ENCODE data around the gene NR1H4.
"Not testable (repeated sequence)": the region's sequence is repeated elsewhere in the genome, so short reads cannot be mapped to it uniquely, and the experiment has no call there.

NR1H4 gene

DNA sequence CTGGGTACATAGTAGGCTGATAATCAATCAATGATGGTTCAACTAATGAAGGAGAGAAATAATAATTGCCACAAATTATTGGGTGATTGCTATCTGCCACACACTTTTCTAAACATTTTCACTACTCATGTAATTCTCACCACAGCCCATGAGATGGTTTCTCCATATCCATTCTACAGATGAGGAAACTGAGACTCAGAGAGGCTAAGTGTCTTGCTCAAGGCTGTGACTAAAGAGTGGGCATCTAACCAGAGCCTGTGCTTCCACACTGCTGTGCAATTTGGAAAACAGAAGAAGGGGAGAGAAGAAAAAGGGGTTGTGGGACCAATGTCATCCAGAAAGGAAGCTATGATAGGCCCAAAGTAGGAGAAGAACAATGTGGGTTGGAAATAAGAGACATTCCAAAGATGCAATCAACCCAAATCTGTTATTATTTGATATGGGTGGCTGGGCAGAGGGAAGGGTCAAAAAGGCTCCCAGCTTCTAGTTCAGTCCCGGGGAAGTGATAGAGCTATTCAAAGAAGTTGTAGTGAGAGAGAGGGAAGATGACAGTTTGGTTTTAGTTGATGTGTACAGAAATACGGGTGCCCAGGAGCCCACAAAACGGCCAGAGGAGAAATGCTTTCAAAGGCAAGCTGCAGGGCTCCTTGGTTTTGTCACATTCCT, 483 bp upstream of the NR1H4 start:
- DNase-seq: no peak

DNA sequence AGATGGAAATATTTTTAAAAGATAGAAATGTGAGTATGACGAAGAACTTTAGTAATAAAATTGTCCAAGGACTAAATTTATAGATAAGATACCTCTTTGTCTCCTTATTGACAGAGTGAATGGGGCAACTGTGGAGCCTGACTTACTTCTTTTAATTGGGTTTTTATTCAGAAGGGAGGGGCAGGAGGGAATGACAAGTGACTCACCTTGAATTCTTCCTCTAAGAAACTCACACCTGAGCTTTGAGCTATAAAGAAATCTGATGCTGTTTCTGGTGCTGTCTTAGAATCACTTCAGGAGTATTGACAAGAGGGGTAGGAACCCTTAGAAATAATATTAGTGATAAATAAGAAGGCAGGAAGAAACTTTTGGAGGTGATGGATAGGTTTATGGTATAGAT, 951 bp downstream of the NR1H4 start:
- DNase-seq: no peak

DNA sequence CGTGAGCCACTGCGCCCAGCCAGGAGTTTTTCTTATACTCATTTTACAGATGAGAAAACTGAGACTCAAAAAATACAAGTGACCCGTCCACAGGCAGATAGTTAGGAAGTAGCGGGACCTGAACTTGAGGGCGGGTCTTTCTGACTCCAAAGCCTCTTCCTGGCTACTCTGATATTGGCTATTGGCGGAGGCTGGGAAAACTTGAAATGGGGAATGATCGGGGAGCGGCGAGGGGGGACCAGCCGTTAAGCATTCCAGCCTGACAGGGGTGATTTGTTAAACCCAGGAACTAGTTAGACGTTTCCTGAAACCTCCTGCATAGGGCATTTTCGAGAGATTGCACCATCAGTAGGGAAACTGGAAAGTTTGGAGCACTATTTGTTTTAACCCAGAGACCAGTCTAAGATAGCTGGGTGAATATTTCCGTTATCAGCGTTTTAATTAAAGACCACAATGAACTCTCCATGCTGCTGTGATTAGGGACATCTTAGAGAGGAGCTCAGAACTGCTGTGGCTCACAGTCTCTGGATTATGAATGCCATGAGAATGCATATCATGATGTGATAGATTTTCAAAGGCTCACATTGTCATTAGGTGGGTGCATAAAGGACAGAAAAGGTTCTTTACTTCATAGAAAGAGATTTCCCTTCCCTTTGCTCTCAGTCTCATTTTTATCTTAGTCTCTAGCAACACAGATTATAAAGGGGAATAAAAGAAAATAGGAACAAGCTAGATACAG, 2.5 kb downstream of the NR1H4 start:
- DNase-seq: no peak

DNA sequence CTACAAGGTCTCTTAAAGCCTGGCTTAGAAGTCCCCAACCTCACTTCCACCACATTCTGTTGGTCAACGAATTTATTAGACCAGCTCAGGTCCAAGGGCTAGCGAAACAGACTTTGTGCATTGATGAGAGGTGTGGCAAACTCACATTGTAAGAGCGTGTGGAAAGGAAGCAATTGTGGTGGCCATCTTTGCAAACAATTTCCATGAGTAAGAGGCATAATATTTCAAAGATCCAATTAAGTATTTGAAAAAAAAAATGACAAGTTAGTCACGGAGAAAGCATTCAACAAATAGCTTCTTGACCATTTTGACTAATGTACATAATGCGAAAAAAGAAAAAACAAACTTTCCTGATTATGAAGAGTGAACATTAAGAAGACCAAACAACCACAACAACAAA, 7.4 kb downstream of the NR1H4 start:
- DNase-seq: no peak

DNA sequence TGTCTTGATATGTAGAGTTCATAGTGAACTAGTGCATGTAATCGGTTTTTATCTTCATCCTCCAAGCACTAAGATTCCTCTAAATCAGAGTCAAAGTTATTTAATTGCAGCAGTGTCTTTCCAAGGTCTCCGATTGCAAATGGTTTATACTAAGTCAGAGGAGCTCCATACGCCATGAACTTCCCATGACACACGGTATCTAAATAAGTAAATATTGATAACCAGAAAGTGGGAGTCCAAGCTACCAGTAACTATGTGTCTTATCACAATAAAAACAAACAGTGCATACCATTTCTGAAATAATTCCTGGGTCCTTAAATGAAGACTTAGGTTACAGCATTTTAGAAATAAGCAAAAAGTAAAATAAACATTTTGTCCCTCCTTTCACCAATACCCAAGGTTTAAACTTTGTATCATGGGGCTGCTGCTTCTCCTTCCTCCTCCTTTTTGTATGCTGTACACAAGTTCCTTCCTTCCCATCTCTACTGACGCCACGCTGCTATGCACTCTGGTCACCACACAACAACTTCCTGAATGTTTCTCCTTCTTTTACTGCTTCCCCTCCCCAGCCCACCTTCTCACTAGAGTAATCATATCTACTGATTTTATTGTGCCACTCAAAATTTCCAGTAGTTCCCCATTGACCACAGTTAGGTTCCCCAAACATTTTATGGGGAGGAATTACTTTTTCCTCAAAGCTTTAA, 10.7 kb downstream of the NR1H4 start:
- DNase-seq: no peak

DNA sequence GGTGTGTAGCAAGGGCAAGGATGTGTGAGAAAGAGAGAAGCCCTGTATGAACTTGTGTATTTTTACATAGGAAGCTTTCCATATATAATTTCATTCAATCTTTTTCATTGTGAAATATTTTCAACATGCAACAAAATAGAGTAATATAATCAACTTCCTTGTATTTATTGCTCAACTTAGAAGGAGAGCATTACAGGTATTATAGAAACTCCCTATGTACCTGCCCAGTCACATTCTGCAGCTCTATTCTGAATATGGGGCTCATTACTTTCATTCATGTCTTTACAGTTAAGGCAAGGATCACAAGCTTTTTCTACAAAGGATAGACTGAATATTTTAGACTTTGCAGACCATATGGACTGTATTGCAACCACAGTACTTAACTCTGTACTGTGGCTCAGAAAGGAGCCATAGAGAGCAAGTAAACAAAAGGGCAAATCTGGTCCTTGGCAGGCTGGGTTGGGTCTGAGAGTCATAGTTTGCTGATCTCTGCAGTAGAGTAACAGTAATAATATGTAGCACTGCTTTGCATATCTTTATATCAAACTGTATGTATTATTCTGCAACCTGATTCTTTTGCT, 11.3 kb downstream of the NR1H4 start:
- no peak for DNase-seq

DNA sequence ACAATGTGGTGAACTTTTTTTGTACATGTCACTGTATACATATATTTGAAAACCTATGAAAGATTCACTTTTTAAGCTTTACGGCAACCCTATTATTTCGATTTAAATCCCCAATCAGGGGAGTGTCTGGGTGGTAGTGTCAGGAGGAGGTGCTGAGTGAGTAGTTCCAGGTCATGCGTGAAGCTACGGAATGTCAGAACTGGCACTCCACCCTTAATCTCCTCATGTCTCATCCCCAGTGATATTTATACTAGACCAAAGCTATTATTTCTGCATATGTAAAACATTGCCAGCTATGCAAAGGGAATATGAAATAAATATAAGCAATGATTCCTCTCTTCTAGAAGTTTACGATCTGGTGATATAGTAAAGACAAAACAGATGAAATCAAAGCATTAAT, 12.3 kb downstream of the NR1H4 start:
- no peak for DNase-seq

DNA sequence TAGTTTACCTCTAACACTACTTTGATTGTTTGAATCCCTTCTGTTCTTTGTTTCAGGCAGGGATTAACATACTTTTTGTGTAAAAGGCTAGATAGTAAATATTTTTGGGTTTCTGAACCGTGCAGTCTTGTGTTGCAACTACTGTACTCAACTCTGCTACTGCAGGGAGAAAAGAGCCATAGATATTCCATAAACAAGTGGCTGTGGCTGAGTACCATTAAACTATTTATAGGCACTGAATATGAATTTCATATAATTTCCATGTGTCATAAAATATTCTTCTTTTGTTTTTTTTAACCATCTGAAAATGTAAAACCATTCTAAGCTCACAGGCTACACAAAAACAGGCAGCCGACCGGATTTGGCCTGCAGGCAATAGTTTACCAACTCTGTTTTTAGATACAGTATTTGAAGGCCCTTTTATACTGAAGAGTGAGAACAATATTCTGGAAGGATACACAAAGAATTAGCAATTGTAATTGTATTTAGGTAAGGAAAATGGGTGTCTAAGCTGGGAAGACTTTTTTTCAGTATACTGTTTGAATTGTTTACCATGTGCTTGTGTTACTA, 15.7 kb downstream of the NR1H4 start:
- no peak for DNase-seq

DNA sequence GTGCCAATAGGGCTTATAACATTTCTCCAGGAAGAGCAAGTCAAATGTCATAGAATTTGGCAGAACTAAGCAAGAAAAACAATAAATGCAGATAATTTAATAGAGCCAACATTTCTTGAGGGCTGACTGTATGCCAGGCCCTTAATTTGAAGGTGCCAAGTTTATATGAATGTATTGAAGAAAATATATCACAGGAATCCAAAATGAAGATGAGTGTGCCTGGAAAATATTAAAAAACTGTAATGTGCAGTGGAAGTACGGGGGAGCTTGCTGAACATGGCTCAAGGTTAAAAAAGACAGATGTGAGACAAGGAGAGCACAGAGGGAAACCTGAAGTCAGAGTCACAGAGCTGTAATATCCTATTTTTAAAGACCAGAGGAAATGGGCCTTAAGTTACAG, 16.4 kb downstream of the NR1H4 start:
- DNase-seq: no peak

DNA sequence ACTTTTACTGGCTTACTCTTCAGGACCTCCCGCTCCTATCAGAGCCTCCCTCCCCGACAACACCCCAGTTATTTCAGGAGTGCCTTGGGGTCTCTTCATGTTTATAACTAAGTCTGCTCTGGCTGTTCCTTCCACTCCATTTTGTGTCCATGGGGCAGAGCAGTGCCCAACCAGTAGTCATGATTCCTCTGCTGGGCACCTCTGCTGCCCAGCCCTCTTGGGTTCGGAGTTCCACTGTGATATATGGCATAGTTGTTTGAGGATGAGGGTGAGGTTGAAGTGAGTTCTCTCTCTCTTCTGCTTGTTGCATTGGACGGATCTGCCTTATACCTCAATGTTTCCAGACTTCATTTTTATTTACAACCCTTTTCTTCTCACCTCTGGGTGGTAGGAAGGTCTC, 17.4 kb downstream of the NR1H4 start:
- no peak for DNase-seq

DNA sequence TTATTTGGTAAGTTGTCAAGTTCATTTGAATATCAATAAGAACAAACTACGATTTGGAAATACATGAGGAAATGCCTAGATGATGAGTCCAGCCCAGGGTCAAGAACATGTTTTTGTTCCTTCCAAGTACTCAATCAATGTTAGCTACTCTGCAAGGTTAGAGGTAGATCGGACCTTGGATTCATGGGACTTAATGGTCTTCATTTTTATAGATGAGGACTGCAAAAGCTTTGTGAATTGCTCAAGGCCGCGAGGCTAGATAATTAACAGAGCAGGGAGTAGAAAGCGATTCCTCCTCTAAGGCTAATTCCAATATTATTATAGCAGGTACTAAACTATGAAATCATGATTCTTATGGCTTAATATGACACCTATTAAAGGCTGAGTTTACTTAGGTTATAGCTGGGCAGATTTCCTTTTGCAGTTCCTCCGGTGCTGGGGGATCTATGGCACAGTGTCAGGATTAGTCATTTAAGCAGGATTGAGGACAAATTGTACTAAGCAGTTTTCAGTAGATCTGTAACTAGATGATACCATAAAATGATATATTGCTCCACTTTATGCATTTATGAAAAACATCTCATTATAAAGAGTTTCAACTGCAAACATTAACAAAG, 19.8 kb downstream of the NR1H4 start:
- DNase-seq: no peak

DNA sequence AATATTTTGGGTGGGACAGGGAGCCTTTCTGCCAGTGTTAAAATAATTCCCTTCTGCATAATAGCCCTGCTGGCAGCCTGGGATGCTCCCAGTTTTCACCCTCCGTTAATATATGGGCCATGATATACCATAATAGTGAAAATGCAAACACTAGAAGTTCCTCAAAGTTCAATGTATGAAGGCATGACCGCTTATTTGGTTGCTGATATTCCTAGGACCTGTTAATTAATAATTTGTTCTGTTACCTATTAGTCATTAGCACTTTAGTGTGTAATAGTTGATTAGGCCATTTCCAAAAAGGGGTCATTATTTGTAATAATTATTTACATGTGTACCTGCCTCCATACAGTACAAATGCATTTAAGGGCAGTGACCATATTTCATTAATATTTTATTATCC, 20.4 kb downstream of the NR1H4 start:
- no peak for DNase-seq

DNA sequence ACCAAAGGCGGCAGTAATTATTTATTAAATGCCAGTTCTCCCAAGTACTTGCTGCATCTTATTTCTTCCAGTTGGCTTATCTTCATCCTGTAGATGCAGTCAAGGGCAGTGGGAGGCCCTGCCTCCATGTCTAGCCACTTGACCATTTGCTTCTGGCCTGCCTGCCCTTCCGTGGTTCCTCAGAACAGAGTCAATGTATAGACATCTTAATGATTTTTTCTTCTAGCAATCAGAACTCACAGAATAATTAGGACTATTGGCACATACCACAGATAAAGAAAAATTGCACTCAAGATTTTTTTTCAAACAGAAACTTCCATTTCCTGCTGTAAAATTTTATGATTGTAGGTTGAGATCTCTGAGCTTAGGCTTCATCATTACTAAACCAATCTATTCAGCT, 20.9 kb downstream of the NR1H4 start:
- DNase-seq: no peak

DNA sequence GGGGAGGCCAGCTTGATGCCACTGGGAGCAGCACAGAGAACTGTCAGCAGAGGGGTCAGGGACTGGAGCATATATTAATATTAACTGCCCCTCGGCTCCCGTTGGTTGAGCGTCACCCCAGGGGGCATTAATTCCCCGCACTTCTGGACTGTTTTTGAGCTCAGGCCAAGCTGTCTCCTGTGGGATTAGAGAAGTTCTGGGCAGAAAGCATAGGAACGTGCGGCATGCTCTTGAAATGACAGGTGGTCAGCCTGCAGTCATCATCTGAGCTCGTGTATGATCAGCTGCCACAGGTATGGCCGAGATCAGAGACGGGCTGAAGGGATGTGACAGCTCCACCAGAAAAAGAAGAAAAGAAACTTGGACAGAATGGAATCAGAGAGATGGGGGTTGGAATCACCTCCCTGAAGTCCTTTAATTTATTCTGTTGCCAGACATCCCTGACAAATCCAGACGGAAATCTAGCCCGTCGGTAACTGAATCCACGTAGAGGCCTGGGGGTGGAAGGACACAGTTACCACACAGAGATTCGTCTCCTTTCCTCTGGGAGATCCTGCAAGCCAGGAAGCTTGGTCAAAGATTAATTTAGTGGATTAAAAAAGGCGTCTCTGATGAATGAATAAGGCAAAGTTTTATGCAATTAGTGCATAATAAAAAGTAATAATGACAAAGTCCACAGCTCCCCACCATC, 23.6 kb downstream of the NR1H4 start:
- no peak for DNase-seq

DNA sequence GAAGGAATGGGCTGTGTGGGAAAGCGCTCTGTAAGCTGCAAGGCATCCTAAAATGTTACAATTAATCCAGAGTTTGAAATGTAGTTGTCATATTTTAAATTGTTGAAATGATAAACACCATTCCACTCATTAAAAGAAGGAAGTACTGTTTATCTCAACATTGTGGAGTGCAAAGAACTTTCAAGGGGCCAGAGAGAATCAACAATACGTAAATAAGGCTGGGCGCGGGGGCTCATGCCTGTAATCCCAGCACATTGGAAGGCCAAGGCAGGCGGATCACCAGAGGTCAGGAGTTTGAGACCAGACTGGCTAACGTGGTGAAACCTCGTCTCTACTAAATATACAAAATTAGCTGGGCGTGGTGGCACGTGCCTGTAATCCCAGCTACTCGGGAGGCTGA, 24.5 kb downstream of the NR1H4 start:
- no peak for DNase-seq

DNA sequence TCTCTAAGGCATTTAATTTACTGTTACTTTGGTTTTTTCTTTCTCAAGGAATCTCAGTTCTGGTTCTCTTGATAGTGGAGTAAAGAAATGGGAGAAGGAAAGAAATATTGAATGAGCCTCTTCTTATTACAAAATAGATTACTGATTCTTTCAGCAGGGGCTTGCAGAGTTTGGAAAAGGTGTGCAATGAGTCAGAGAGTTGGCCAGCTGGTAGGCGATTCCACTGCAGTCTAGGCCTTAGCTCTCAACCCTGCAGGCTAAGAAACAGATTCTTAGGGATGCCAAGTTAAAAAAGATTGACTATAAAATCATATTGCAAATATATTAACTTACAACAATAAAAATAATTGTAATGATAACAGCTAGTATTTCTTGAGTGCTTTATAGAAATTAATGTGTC, 25.8 kb downstream of the NR1H4 start:
- DNase-seq: no peak

DNA sequence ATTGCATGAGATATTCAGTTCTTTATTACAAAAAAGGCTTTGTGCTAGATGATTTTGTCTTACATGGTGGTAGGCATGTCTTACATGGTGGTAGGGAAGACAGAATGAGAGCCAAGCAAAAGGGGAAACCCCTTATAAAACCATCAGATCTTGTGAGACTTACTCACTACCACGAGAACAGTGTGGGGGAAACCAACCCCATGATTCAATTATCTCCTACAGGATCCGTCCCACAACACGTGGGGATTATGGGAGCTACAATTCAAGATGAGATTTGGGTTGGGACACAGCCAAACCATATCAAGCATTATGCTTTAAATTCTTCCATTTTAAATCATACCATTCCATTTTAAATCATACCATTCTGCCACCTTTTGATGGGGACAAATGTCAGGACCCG, 29.1 kb downstream of the NR1H4 start:
- DNase-seq: not testable (repeated sequence)

DNA sequence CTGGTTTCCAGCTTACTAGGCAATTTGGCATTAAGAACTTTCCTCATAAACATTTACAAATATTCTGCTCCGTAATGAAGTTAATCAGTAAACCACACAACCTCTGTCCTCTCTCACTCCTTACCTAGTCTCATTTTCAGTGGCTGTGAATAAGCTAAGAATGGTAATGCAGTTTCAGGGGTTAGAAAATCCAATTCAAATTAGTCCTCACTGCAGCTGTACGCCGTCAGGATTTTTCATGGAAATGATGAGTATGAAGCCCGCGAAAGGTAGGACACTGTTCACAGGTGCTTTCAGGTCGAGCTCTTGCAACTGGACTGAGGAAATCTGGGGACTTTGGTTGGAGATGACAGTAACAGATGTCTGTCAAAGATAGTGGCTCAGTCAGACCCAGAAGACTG, 29.6 kb downstream of the NR1H4 start:
- no peak for DNase-seq

DNA sequence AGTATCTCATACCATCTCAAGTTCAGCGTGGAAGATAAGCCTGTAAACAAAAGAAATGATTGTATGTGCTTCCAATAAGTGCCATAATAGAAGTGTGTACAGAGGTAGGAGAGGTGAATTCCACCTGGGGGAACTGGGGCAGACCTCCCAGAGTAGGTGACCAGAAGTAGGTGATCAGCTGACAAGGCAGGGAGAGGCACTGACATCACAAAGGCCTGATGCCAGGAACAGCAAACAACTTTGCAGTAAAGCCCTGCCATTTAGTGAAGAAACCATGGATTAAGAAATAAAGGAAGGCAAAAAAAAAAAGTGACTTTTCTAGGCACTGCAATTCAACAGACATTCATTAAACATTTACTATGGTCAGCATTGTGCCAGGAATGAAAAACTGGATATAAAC, 31.1 kb downstream of the NR1H4 start:
- no peak for DNase-seq

DNA sequence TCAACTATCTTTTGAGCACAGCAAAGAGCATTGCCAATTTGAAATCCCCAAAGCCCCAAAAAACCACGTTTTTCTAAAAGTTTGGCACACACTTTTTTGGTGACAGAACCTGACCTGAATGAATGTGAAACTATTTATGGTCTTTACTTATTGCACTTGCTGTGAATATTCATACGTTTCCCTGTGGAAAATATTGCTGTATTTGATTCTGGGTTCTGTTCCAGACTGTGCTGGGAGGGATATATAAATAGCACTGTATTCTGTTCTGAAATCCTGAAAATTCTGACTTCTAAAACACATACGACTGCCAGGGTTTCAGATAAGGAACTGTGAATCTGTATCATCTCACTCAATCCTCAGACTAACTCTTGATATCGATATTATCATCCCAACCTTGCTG, 35.1 kb downstream of the NR1H4 start:
- DNase-seq: no peak

DNA sequence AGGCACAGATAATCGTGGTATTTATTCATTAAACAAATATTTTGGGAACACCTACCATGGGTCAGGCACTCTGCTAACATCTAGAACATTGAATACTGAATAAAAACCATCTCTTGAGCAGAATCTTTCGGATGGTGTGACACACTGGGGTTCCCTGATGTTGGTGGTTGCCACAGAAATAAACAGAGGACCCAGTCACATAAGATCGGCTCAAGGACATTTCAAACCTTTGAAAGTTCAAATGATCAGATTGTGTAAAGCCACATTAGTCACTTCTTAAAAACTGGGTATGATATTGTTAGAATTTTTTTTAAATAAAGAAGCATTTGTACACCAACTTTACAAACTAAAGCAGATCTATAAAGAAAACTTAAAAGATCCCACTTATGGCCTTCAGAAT, 39.0 kb downstream of the NR1H4 start:
- DNase-seq: no peak

DNA sequence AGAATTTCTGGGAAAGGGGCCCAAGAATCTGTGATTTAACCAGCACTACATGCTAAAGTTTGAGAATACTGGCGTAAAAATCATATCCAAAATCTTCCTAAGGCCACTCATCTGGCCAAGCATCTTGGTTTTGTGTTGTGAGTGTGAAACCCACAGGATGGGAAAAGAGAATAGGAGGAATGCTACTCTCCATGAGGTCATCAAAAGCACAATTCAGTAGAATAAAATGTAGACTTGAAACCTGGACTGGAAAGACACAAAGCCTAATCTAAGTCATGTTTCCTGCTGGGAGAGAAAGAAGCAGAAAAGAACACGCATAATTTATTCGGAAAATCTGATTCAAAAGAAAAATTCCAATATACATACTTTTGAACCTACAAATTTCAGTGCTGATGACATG, 42.3 kb downstream of the NR1H4 start:
- DNase-seq: no peak

DNA sequence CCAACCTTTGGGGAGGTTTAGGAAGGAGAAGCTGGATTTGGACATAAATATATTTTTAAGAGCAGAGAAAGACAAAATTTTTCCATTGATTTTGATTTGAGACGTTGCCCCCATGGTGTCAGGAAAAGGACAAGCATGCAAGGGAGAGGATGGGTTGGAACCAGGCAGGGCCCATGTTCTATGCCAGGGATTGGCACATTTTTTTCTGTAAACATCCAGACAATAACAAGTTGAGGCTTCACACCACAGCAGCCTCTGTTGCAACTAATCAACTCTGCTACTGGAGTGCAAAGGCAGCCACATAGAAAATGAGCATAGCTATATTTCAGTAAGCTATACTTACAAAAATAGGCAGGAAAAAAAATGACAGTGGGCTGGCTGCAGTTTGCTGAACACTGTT, 44.7 kb downstream of the NR1H4 start:
- no peak for DNase-seq
